ENCODE results near the gene MEF2A.

DNA sequence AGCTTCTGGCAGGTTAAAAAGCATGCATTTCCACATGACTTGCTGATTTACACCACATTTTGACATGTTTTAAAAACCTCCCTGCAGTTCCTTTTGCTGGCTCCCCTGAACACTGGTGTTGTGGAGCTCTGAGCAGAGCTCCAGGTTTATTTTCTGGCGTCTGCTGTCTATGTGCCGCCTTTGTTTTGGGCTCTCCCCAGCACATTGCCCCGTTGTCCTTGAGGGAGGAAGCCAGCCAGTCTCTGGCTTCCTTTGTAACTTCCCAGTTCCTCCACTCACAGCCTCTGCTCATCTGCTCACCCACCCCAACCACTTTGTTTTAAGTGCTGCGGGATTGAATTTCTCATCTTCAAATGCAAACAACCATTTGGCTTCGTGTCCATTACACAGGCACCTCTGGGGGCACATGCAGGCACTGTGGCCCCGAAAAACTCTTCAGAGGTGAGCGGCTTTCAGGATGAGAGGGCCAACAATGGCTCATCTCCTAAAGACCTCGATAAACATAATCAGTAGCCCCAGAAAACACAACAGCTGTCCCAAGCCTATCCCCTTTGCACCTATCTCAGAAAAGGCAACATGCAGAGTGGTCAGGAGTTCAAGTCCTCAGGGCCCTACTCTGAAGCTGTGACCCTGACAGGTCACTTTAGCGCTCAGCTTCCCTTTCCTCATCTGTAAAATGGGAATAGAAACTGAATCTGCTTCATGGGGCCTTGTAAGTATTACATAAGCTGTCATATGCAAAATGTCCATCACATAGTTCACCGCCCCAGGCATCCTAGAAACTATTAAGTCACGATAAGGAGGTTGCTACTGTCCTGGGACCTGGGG, 1.3 kb upstream of the MEF2A start:
- TF ChIP-seq, protein P1, sequence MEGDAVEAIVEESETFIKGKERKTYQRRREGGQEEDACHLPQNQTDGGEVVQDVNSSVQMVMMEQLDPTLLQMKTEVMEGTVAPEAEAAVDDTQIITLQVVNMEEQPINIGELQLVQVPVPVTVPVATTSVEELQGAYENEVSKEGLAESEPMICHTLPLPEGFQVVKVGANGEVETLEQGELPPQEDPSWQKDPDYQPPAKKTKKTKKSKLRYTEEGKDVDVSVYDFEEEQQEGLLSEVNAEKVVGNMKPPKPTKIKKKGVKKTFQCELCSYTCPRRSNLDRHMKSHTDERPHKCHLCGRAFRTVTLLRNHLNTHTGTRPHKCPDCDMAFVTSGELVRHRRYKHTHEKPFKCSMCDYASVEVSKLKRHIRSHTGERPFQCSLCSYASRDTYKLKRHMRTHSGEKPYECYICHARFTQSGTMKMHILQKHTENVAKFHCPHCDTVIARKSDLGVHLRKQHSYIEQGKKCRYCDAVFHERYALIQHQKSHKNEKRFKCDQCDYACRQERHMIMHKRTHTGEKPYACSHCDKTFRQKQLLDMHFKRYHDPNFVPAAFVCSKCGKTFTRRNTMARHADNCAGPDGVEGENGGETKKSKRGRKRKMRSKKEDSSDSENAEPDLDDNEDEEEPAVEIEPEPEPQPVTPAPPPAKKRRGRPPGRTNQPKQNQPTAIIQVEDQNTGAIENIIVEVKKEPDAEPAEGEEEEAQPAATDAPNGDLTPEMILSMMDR (IDR thresholded peaks at IDR 0.05; ENCODE audit: insufficient read depth, low read depth, low read length) = no peak
- no peak for TF ChIP-seq EZH2 (IDR thresholded peaks at IDR 0.05; ENCODE audit: insufficient read depth, low read length)
